ENCODE data around the gene RNF5. TPM values are rescaled to one million over a fixed set of nuclear protein-coding genes. Genes with fewer than 3 reads are reported as not detected.

Gene RNF5
- total and polyA plus RNA-seq, 10 of the 15 experiments (the other 5 are each of a cell fraction or from before 2014, with no cell fraction given): 31.4 to 114 (median 62.8) TPM

DNA sequence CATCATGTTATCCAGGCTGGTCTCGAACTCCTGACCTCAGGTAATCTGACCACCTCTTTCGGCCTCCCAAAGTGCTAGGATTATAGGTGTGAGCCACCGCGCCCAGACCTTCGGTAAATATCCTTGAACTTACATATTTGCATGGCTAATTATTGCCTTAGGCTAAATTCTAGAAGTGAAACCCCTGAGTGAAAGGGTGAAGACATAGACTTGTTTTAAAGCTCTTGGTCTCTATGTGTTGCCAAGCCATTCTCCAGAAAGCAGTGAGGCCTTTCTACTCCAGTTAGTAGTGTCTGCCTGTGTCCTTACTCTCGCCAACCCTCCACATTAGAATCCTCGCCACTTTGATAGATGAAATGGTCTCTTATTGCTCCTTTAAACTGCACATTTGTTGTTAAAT lies 48.2 kb downstream of the RNF5 start:
- in situ Hi-C loops (cut with MboI): no loop called here
- ChIA-PET SMC1A (ENCODE audit: uncharacterized antibody, unreplicated experiment) (interaction anchor here (0.8 to 1.7 kb wide), 3 partner anchors 31 to 466 kb away, joined by 3 to 6 read pairs (median 4); no protein-coding TSS in a partner anchor), CTCF (interaction anchor here (1.2 kb wide), 1 partner anchor 501 kb away, joined by 4 read pairs; no protein-coding TSS in a partner anchor), RAD21 (ENCODE audit: unreplicated experiment) (interaction anchor here (1.1 kb wide), 1 partner anchor 31 kb away, joined by 5 read pairs; no protein-coding TSS in a partner anchor), POLR2A (no interaction called here)
- H3K4me3 ChIP-seq: 0 out of 2 replicates have a peak overlapping the region, but pooled peaks have one; percentile 23
- no peak overlapping the region for H3K9ac ChIP-seq (ENCODE audit: control insufficient read depth, insufficient read depth, low read length)
- H4K20me1 ChIP-seq (ENCODE audit: control insufficient read depth, insufficient read depth): no peaks in the 10 kb centered on the region
- no peak overlapping the region; the same call in 1 of the 2 replicates for H2AFZ ChIP-seq (ENCODE audit: control insufficient read depth, low read depth, low read length)
- H3K4me1 ChIP-seq (ENCODE audit: control insufficient read depth, insufficient read depth, low read length): peaks cover 37% of the 10 kb centered on the region
- no peaks in the 10 kb centered on the region; the same call in 2 of the 3 replicates for H3K9me3 ChIP-seq (replicated peaks; ENCODE audit: control insufficient read depth, insufficient read depth, low read length)
- H3K27ac ChIP-seq (ENCODE audit: control insufficient read depth, insufficient read depth): peak overlapping the region; percentile 24; the same call in 1 of the 2 replicates
- no peak for FAIRE-seq
- WGBS (ENCODE audit: insufficient coverage, insufficient replicate concordance, low lambda C conversion rate, missing lambda C conversion rate): 1% methylated on average over 7 of the region's 7 CpGs
- H3K79me2 ChIP-seq (ENCODE audit: control insufficient read depth, insufficient read depth, low read length): no peaks in the 10 kb centered on the region
- intact Hi-C loops (cut with micrococcal nuclease; ENCODE audit: unreplicated experiment): no loop called here
- H3K4me2 ChIP-seq (ENCODE audit: control insufficient read depth, insufficient read depth): peak overlapping the region; percentile 59
- DNase-seq (ENCODE audit: low read depth, low spot score): no peak
- no peaks in the 10 kb centered on the region for H3K36me3 ChIP-seq (ENCODE audit: control insufficient read depth in 2 of 2, insufficient read depth in 2 of 2, low read length in 1 of 2)
- no peaks in the 10 kb centered on the region; a peak in 1 of 4 replicates for H3K27me3 ChIP-seq (replicated peaks in 1 of 2; ENCODE audit: control insufficient read depth in 2 of 2, insufficient read depth in 2 of 2, low read length in 1 of 2)
- BruUV-seq (replicated peaks): no TSS peak
- TF ChIP-seq ATF7 (IDR thresholded peaks at IDR 0.05; ENCODE audit: low read depth) (no peak), SRF (IDR thresholded peaks at IDR 0.05; ENCODE audit: low read depth in 2 of 2, low read length in 2 of 2) (no peak), SREBF1 (IDR thresholded peaks at IDR 0.05; ENCODE audit: low read length) (no peak), SPI1 (IDR thresholded peaks at IDR 0.05; ENCODE audit: borderline replicate concordance, insufficient read depth, low read depth, low read length) (peak; percentile 43), IKZF2 (IDR thresholded peaks at IDR 0.05) (0 out of 4 replicates have a peak, but pooled peaks of 1 of the 2 experiments have one; percentile 9), POU2F2 (IDR thresholded peaks at IDR 0.05; ENCODE audit: borderline replicate concordance, low read depth, low read length) (peak; percentile 42; the same call in 1 of the 3 replicates), ZNF217 (IDR thresholded peaks at IDR 0.05) (0 out of 2 replicates have a peak, but pooled peaks have one; percentile 38), SMARCA5 (IDR thresholded peaks at IDR 0.05) (0 out of 2 replicates have a peak, but pooled peaks have one; percentile 25)
- ATAC-seq: peak; percentile 69

Small RNAs within 50 kb of the gene (microRNA-seq; reads per million reads assigned to microRNA genes)
- gene MIR6721: 0.56 reads per million
- not detected for gene MIR6833

Small RNAs within 50 kb of the gene (small RNA-seq; reads per million reads assigned to genes)
- gene AL662884.1 (not detected), gene MIR6833 (not detected)

Other genes with a start within 250 kb of the RNF5 start
Only the 7 nearest of the 20 such genes appear.
- 0.11 TPM in 1 of 2 replicates, not detected in the other for gene PRRT1, start 26.5 kb upstream of the RNF5 start, total RNA-seq (2014; rRNA removed)
- not detected in 2 replicates for gene PRRT1, start 26.5 kb upstream of the RNF5 start, total RNA-seq (2014; rRNA removed; fragmentation: Illumina TruSeq; extraction: Trizol)
- 0.15 TPM in 1 of 2 replicates, not detected in the other for gene PRRT1, start 26.5 kb upstream of the RNF5 start, total RNA-seq (2021)
- gene PRRT1, start 26.5 kb upstream of the RNF5 start, polyA plus RNA-seq (2011; rRNA removed): 0.04 and 0.08 TPM in 2 replicates
- gene PRRT1, start 26.5 kb upstream of the RNF5 start, polyA plus RNA-seq (2014; fragmentation: Illumina TruSeq; extraction: Trizol): 0.04 TPM in 1 of 2 replicates, not detected in the other
- gene PRRT1, start 26.5 kb upstream of the RNF5 start, polyA plus RNA-seq (2014; fragmentation: Nextera tagmentation; extraction: Ambion mirVana): not detected
- 0.13 TPM in 1 of 2 replicates, not detected in the other for gene PRRT1, start 26.5 kb upstream of the RNF5 start, polyA plus RNA-seq (2014; rRNA removed)
- not detected for gene PRRT1, start 26.5 kb upstream of the RNF5 start, polyA plus RNA-seq (2016; fragmentation: Nextera tagmentation; extraction: Ambion mirVana)
- gene PPT2, start 24.3 kb upstream of the RNF5 start, total RNA-seq (2014; rRNA removed): 21.7 and 25.5 TPM in 2 replicates
- 2.7 and 2.9 TPM in 2 replicates for gene PPT2, start 24.3 kb upstream of the RNF5 start, total RNA-seq (2014; rRNA removed; fragmentation: Illumina TruSeq; extraction: Trizol)
- gene PPT2, start 24.3 kb upstream of the RNF5 start, total RNA-seq (2021): 7.3 and 7.9 TPM in 2 replicates
- gene PPT2, start 24.3 kb upstream of the RNF5 start, polyA plus RNA-seq (2011; rRNA removed): 4.2 and 6.9 TPM in 2 replicates
- 6.3 and 6.7 TPM in 2 replicates for gene PPT2, start 24.3 kb upstream of the RNF5 start, polyA plus RNA-seq (2014; fragmentation: Illumina TruSeq; extraction: Trizol)
- gene PPT2, start 24.3 kb upstream of the RNF5 start, polyA plus RNA-seq (2014; fragmentation: Nextera tagmentation; extraction: Ambion mirVana): 1 to 10 TPM; 1.3 to 2.5 TPM
- gene PPT2, start 24.3 kb upstream of the RNF5 start, polyA plus RNA-seq (2014; rRNA removed): 6.8 and 7.6 TPM in 2 replicates
- 1 to 10 TPM; 3.4 to 4.8 TPM for gene PPT2, start 24.3 kb upstream of the RNF5 start, polyA plus RNA-seq (2016; fragmentation: Nextera tagmentation; extraction: Ambion mirVana)
- gene EGFL8, start 13.8 kb upstream of the RNF5 start, total RNA-seq (2014; rRNA removed): 0.90 and 2.7 TPM in 2 replicates
- 0.60 and 1.9 TPM in 2 replicates for gene EGFL8, start 13.8 kb upstream of the RNF5 start, total RNA-seq (2014; rRNA removed; fragmentation: Illumina TruSeq; extraction: Trizol)
- 2.6 and 3.0 TPM in 2 replicates for gene EGFL8, start 13.8 kb upstream of the RNF5 start, total RNA-seq (2021)
- gene EGFL8, start 13.8 kb upstream of the RNF5 start, polyA plus RNA-seq (2011; rRNA removed): 1.8 and 2.2 TPM in 2 replicates
- gene EGFL8, start 13.8 kb upstream of the RNF5 start, polyA plus RNA-seq (2014; fragmentation: Illumina TruSeq; extraction: Trizol): 2.3 and 6.0 TPM in 2 replicates
- under 1 TPM; 0.27 to 0.84 TPM for gene EGFL8, start 13.8 kb upstream of the RNF5 start, polyA plus RNA-seq (2014; fragmentation: Nextera tagmentation; extraction: Ambion mirVana)
- 2.4 and 3.5 TPM in 2 replicates for gene EGFL8, start 13.8 kb upstream of the RNF5 start, polyA plus RNA-seq (2014; rRNA removed)
- gene EGFL8, start 13.8 kb upstream of the RNF5 start, polyA plus RNA-seq (2016; fragmentation: Nextera tagmentation; extraction: Ambion mirVana): under 1 TPM; 0.07 to 0.28 TPM
- 31.5 and 36.2 TPM in 2 replicates for gene AGPAT1, start 2.3 kb upstream of the RNF5 start, total RNA-seq (2014; rRNA removed)
- 14.0 and 15.7 TPM in 2 replicates for gene AGPAT1, start 2.3 kb upstream of the RNF5 start, total RNA-seq (2014; rRNA removed; fragmentation: Illumina TruSeq; extraction: Trizol)
- gene AGPAT1, start 2.3 kb upstream of the RNF5 start, total RNA-seq (2021): 31.5 and 34.7 TPM in 2 replicates
- gene AGPAT1, start 2.3 kb upstream of the RNF5 start, polyA plus RNA-seq (2011; rRNA removed): 10.5 and 26.8 TPM in 2 replicates
- gene AGPAT1, start 2.3 kb upstream of the RNF5 start, polyA plus RNA-seq (2014; fragmentation: Illumina TruSeq; extraction: Trizol): 33.3 and 39.5 TPM in 2 replicates
- gene AGPAT1, start 2.3 kb upstream of the RNF5 start, polyA plus RNA-seq (2014; fragmentation: Nextera tagmentation; extraction: Ambion mirVana): 10 to 100 TPM; 13.9 to 15.3 TPM
- 29.2 and 32.0 TPM in 2 replicates for gene AGPAT1, start 2.3 kb upstream of the RNF5 start, polyA plus RNA-seq (2014; rRNA removed)
- gene AGPAT1, start 2.3 kb upstream of the RNF5 start, polyA plus RNA-seq (2016; fragmentation: Nextera tagmentation; extraction: Ambion mirVana): 10 to 100 TPM; 18.1 to 22.5 TPM
- 2.9 and 3.7 TPM in 2 replicates for gene AGER, start 5.8 kb downstream of the RNF5 start, total RNA-seq (2014; rRNA removed)
- gene AGER, start 5.8 kb downstream of the RNF5 start, total RNA-seq (2014; rRNA removed; fragmentation: Illumina TruSeq; extraction: Trizol): 3.1 and 3.8 TPM in 2 replicates
- 15.4 and 15.7 TPM in 2 replicates for gene AGER, start 5.8 kb downstream of the RNF5 start, total RNA-seq (2021)
- 8.7 and 9.1 TPM in 2 replicates for gene AGER, start 5.8 kb downstream of the RNF5 start, polyA plus RNA-seq (2011; rRNA removed)
- gene AGER, start 5.8 kb downstream of the RNF5 start, polyA plus RNA-seq (2014; fragmentation: Illumina TruSeq; extraction: Trizol): 6.1 and 9.6 TPM in 2 replicates
- 1 to 10 TPM; 1.1 to 3.9 TPM for gene AGER, start 5.8 kb downstream of the RNF5 start, polyA plus RNA-seq (2014; fragmentation: Nextera tagmentation; extraction: Ambion mirVana)
- gene AGER, start 5.8 kb downstream of the RNF5 start, polyA plus RNA-seq (2014; rRNA removed): 14.5 and 18.2 TPM in 2 replicates
- 1 to 10 TPM; 2.2 to 3.0 TPM for gene AGER, start 5.8 kb downstream of the RNF5 start, polyA plus RNA-seq (2016; fragmentation: Nextera tagmentation; extraction: Ambion mirVana)
- 19.3 and 20.8 TPM in 2 replicates for gene PBX2, start 11.8 kb downstream of the RNF5 start, total RNA-seq (2014; rRNA removed)
- 20.3 and 21.8 TPM in 2 replicates for gene PBX2, start 11.8 kb downstream of the RNF5 start, total RNA-seq (2014; rRNA removed; fragmentation: Illumina TruSeq; extraction: Trizol)
- gene PBX2, start 11.8 kb downstream of the RNF5 start, total RNA-seq (2021): 59.6 and 66.5 TPM in 2 replicates
- 35.7 and 48.8 TPM in 2 replicates for gene PBX2, start 11.8 kb downstream of the RNF5 start, polyA plus RNA-seq (2011; rRNA removed)
- 50.7 and 50.9 TPM in 2 replicates for gene PBX2, start 11.8 kb downstream of the RNF5 start, polyA plus RNA-seq (2014; fragmentation: Illumina TruSeq; extraction: Trizol)
- 1 to 10 TPM in 1 of 2 experiments, under 1 TPM in 1; 0.84 to 1.2 TPM for gene PBX2, start 11.8 kb downstream of the RNF5 start, polyA plus RNA-seq (2014; fragmentation: Nextera tagmentation; extraction: Ambion mirVana)
- gene PBX2, start 11.8 kb downstream of the RNF5 start, polyA plus RNA-seq (2014; rRNA removed): 58.0 and 73.3 TPM in 2 replicates
- gene PBX2, start 11.8 kb downstream of the RNF5 start, polyA plus RNA-seq (2016; fragmentation: Nextera tagmentation; extraction: Ambion mirVana): 1 to 10 TPM; 2.7 to 3.7 TPM
- 117 and 133 TPM in 2 replicates for gene GPSM3, start 14.2 kb downstream of the RNF5 start, total RNA-seq (2014; rRNA removed)
- gene GPSM3, start 14.2 kb downstream of the RNF5 start, total RNA-seq (2014; rRNA removed; fragmentation: Illumina TruSeq; extraction: Trizol): 63.7 and 71.6 TPM in 2 replicates
- gene GPSM3, start 14.2 kb downstream of the RNF5 start, total RNA-seq (2021): 131 TPM in 2 replicates
- gene GPSM3, start 14.2 kb downstream of the RNF5 start, polyA plus RNA-seq (2011; rRNA removed): 65.3 and 131 TPM in 2 replicates
- 60.2 and 104 TPM in 2 replicates for gene GPSM3, start 14.2 kb downstream of the RNF5 start, polyA plus RNA-seq (2014; fragmentation: Illumina TruSeq; extraction: Trizol)
- 10 to 100 TPM; 22.0 to 61.9 TPM for gene GPSM3, start 14.2 kb downstream of the RNF5 start, polyA plus RNA-seq (2014; fragmentation: Nextera tagmentation; extraction: Ambion mirVana)
- gene GPSM3, start 14.2 kb downstream of the RNF5 start, polyA plus RNA-seq (2014; rRNA removed): 112 and 144 TPM in 2 replicates
- gene GPSM3, start 14.2 kb downstream of the RNF5 start, polyA plus RNA-seq (2016; fragmentation: Nextera tagmentation; extraction: Ambion mirVana): 100 to 1,000 TPM; 114 to 137 TPM

Measured in GM12878 (cell line).